GM23248 (cell line): ENCODE results near the gene BEND7. TPM values are rescaled to one million over a fixed set of nuclear protein-coding genes. Genes with fewer than 3 reads are reported as not detected.

Experiments used
- DNase-seq: peaks from one replicate; pipeline ENCODE4 v3.0.0-alpha.2; 2015
- H2AFZ ChIP-seq: fragments of 200-600 bp; sonication (generic); 2 replicates; pipeline ENCODE4 v1.6.1; 2016; ENCODE audit warnings: antibody characterized with exemption
- H3F3A ChIP-seq: fragments of 200-600 bp; sonication (generic); 2 replicates; pipeline ENCODE4 v1.6.1; 2016; ENCODE audit warnings: mild to moderate bottlenecking, antibody characterized with exemption, mixed run types; ENCODE audit not compliant: insufficient read depth
- H3K27ac ChIP-seq: fragments of 200-600 bp; sonication (generic); 2 replicates; pipeline ENCODE4 v1.5.1; 2016; ENCODE audit warnings: mild to moderate bottlenecking
- H3K27me3 ChIP-seq: fragments of 200-600 bp; sonication (generic); replicated peaks from 2 replicates; pipeline ENCODE4 v1.6.1; 2016; ENCODE audit warnings: mild to moderate bottlenecking; ENCODE audit not compliant: insufficient read depth
- H3K36me3 ChIP-seq: fragments of 200-600 bp; sonication (generic); 2 replicates; pipeline ENCODE4 v1.6.1; 2016; ENCODE audit warnings: low read depth, mild to moderate bottlenecking
- H3K4me1 ChIP-seq: fragments of 200-600 bp; sonication (generic); 2 replicates; pipeline ENCODE4 v1.6.1; 2016; ENCODE audit warnings: mild to moderate bottlenecking; ENCODE audit not compliant: insufficient read depth
- H3K4me2 ChIP-seq: fragments of 200-600 bp; sonication (generic); one replicate; pipeline ENCODE4 v1.6.1; 2016; ENCODE audit warnings: mild to moderate bottlenecking; ENCODE audit not compliant: unreplicated experiment
- H3K4me3 ChIP-seq: fragments of 200-600 bp; sonication (generic); 2 replicates; pipeline ENCODE4 v1.5.1; 2016; ENCODE audit warnings: mild to moderate bottlenecking
- H3K79me2 ChIP-seq: fragments of 200-600 bp; sonication (generic); 2 replicates; pipeline ENCODE4 v1.6.1; 2016; ENCODE audit warnings: mild to moderate bottlenecking; ENCODE audit not compliant: insufficient read depth
- H3K9ac ChIP-seq: fragments of 200-600 bp; sonication (generic); 2 replicates; pipeline ENCODE4 v1.6.1; 2016; ENCODE audit warnings: mild to moderate bottlenecking
- H3K9me2 ChIP-seq: fragments of 200-600 bp; sonication (generic); 2 replicates; pipeline ENCODE4 v1.6.1; 2016; ENCODE audit warnings: mixed run types, mild to moderate bottlenecking, moderate library complexity; ENCODE audit not compliant: insufficient read depth
- H3K9me3 ChIP-seq: fragments of 200-600 bp; sonication (generic); one replicate; pipeline ENCODE4 v1.6.1; 2017; ENCODE audit warnings: low read depth
- H4K20me1 ChIP-seq: fragments of 200-600 bp; sonication (generic); 2 replicates; pipeline ENCODE4 v1.6.0; 2016; ENCODE audit not compliant: insufficient read depth
- EZH2 ChIP-seq: fragments of 200-600 bp; sonication (generic); IDR thresholded peaks from 2 replicates; pipeline ENCODE4 v1.6.1; 2018; ENCODE audit warnings: antibody characterized with exemption, mild to moderate bottlenecking; ENCODE audit not compliant: insufficient read depth, poor library complexity, severe bottlenecking
- EZH2phosphoT487 ChIP-seq: fragments of 200-600 bp; sonication (generic); IDR thresholded peaks from 2 replicates; pipeline ENCODE4 v1.6.1; 2018; ENCODE audit warnings: antibody characterized with exemption, moderate library complexity, mild to moderate bottlenecking, low read depth; ENCODE audit not compliant: insufficient read depth
- WGBS, 2 experiments: methylation state at CpG; one replicate each; pipeline ENCODE4 v1.1.6; 2015 to 2017; ENCODE audit warnings: low lambda C conversion rate in 2 of 2, low coverage in 1 of 2; ENCODE audit errors: missing lambda C conversion rate in 2 of 2; 5-methylcytosine and 5-hydroxymethylcytosine counted together
- in situ Hi-C: fragments of 300-500 bp; cut with MboI; formaldehyde crosslinking; loops from 2 replicates; pipeline ENCODE4 v1.15.0; 2020
- polyA plus RNA-seq: library from polyadenylated mRNA; unstranded; fragments of >200 nt; fragmentation: Nextera tagmentation; extraction: Ambion mirVana; gene quantifications from 2 replicates; pipeline ENCODE4 v1.2.1, GENCODE V29; 2016
- total RNA-seq: library from RNA; depleted of rRNA; stranded (reverse); fragments of >200 nt; shearing (Covaris generic); gene quantifications from 2 replicates; pipeline ENCODE4 v1.2.3, GENCODE V29; 2014

The BEND7 gene
- total and polyA plus RNA-seq, 2 experiments from 2014 or later: 1.7 to 6.4 TPM

- in situ Hi-C loops: no loop called here
- no peaks in the 10 kb centered on the region for H3K36me3 ChIP-seq
- H3K9me3 ChIP-seq: no peaks in the 10 kb centered on the region
- no peak overlapping the region for H3K4me2 ChIP-seq
- no peak overlapping the region for H3K9ac ChIP-seq
- no peaks in the 10 kb centered on the region for H3K27me3 ChIP-seq
- no peak overlapping the region for H2AFZ ChIP-seq
- H3F3A ChIP-seq: no peaks in the 10 kb centered on the region
- no peaks in the 10 kb centered on the region for H4K20me1 ChIP-seq
- no peaks in the 10 kb centered on the region for H3K9me2 ChIP-seq
- TF ChIP-seq EZH2phosphoT487 (no peak), EZH2 (no peak)
- H3K27ac ChIP-seq: no peak overlapping the region
- H3K79me2 ChIP-seq: no peaks in the 10 kb centered on the region
- 81% methylated on average over 14 of the region's 14 CpGs for WGBS, 2 experiments
- no peak for DNase-seq
- no peak overlapping the region for H3K4me3 ChIP-seq
- H3K4me1 ChIP-seq: no peaks in the 10 kb centered on the region
Measured at GRCh38 chr10:13514296-13514695, 14.5 kb downstream of the BEND7 start.

DNA sequence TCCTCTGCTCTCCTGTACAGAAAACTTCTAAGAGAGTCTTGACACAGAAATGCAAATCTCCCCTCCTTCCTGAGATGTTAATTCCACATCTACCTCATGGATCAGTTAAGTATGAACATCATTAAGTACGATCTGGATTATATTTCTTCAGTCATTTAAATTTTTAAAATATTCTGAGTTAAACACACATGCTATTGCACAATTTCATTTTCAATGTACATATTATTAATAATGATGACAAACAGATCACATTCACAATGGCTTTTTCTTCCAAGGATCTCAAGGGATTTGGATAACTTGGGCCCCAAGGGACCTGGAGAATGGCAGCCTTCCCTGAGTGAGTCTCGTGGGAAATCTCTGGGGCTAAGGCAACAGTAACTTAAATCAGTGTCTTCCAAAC is 16.2 kb downstream of the BEND7 start:
- Histone ChIP-seq H3K36me3 (no peaks in the 10 kb centered on the region), H3K27ac (no peak overlapping the region), H3K4me3 (no peak overlapping the region), H4K20me1 (no peaks in the 10 kb centered on the region), H3K9me2 (no peaks in the 10 kb centered on the region), H3K4me1 (no peaks in the 10 kb centered on the region), H3F3A (no peaks in the 10 kb centered on the region), H3K9me3 (no peaks in the 10 kb centered on the region), H3K4me2 (no peak overlapping the region), H3K27me3 (no peaks in the 10 kb centered on the region), H3K9ac (no peak overlapping the region), H3K79me2 (no peaks in the 10 kb centered on the region), H2AFZ (no peak overlapping the region)
- WGBS, 2 experiments: 35 to 46% methylated on average over 2 of the region's 2 CpGs
- DNase-seq: no peak
- in situ Hi-C loops: no loop called here
- TF ChIP-seq EZH2 (no peak), EZH2phosphoT487 (no peak)

DNA sequence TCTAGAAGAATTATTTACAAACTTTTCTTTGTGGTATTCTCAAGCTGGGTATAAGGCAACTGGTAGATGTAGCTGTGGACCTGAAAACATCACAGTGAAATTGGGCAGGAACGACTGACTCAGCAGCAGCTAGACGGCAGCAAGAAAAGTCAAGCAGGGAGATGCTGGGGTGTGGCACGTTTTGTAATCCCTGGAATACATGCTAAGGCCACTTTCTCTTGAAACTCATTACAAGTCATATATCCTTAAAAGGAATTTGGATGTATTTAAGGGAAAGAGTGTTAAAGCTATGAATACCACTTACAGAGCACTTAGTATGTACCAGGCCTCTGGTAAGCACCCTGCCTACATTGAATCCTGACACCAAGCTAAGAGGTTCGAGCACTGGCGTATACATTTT is 17.4 kb downstream of the BEND7 start:
- Histone ChIP-seq H3K36me3 (no peaks in the 10 kb centered on the region), H2AFZ (no peak overlapping the region), H3K4me2 (no peak overlapping the region), H3K27me3 (no peaks in the 10 kb centered on the region), H3K9ac (no peak overlapping the region), H3K4me1 (no peaks in the 10 kb centered on the region), H3K79me2 (no peaks in the 10 kb centered on the region), H3K9me2 (no peaks in the 10 kb centered on the region), H4K20me1 (no peaks in the 10 kb centered on the region), H3F3A (no peaks in the 10 kb centered on the region), H3K9me3 (no peaks in the 10 kb centered on the region), H3K27ac (no peak overlapping the region), H3K4me3 (no peak overlapping the region)
- WGBS, 2 experiments: 45 to 50% methylated on average over 5 of the region's 5 CpGs
- TF ChIP-seq EZH2phosphoT487 (no peak), EZH2 (no peak)
- in situ Hi-C loops: no loop called here
- DNase-seq: peak; percentile 33

- in situ Hi-C loops: no loop called here
- no peaks in the 10 kb centered on the region for H3K36me3 ChIP-seq
- WGBS, 2 experiments: 85 to 86% methylated on average over 12 of the region's 12 CpGs
Measured at GRCh38 chr10:13505052-13505680, 23.6 kb downstream of the BEND7 start.

More at GRCh38 chr10:13505052-13505680, 23.6 kb downstream of the BEND7 start:
- no peaks in the 10 kb centered on the region for H3K9me3 ChIP-seq
- no peaks in the 10 kb centered on the region for H3K79me2 ChIP-seq
- no peak overlapping the region for H3K4me3 ChIP-seq
- no peak overlapping the region for H3K27ac ChIP-seq
- H3F3A ChIP-seq: no peaks in the 10 kb centered on the region
- H3K4me1 ChIP-seq: peaks cover 4% of the 10 kb centered on the region; the same call in 1 of the 2 replicates
- no peak for TF ChIP-seq EZH2phosphoT487
- no peaks in the 10 kb centered on the region for H3K27me3 ChIP-seq
- H2AFZ ChIP-seq: no peak overlapping the region
- H3K9me2 ChIP-seq: no peaks in the 10 kb centered on the region
- H4K20me1 ChIP-seq: no peaks in the 10 kb centered on the region
- DNase-seq: no peak
- H3K9ac ChIP-seq: no peak overlapping the region
- H3K4me2 ChIP-seq: no peak overlapping the region
